Gastroesophageal sphincter (tissue), 3 donors: ENCODE measurements around the gene APOBEC2.

Experiments used
- POLR2A ChIP-seq, 2 donors: fragments of 450-650 bp; IDR thresholded peaks; one replicate each; pipeline ENCODE4 v1.6.1; 2017; ENCODE audit warnings: antibody characterized with exemption in 2 of 2, mild to moderate bottlenecking in 2 of 2, moderate library complexity in 1 of 2
- POLR2AphosphoS5 ChIP-seq: sonication (generic); formaldehyde crosslinking; IDR thresholded peaks from one replicate; pipeline ENCODE4 v1.6.1; 2017; ENCODE audit warnings: antibody characterized with exemption
- TF ChIP-seq, protein P1 (sequence below), 4 experiments: fragments of 200-600 bp in 2 of 4; fragments of 450-650 bp in 2 of 4; sonication (generic) in 1 of 4; IDR thresholded peaks; one replicate each; pipeline ENCODE4 v1.5.1; 2017 to 2019; ENCODE audit warnings: antibody characterized with exemption in 4 of 4, mild to moderate bottlenecking in 2 of 4, moderate library complexity in 2 of 4

DNA sequence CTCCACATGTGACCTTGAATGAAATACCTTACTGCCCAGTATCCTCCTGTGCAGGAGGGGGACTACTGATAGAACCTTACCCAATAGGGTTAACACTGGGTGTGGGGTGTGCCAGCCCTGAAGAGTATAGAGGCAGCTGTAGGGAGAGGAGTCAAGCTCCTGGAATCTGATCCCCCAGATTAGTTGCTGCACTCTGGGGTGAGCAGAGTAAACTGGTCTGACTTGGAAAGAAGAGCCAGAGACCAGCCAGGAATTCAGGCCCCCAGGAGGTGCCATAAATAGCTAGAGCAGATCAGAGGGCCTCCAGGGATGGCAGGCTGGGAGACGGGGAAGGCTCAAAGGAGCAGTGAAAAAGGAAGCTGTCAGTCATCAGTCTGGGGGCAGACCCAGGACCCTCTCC, 3.5 kb upstream of the APOBEC2 start:
- TF ChIP-seq POLR2AphosphoS5: no peak
- TF ChIP-seq, protein P1, sequence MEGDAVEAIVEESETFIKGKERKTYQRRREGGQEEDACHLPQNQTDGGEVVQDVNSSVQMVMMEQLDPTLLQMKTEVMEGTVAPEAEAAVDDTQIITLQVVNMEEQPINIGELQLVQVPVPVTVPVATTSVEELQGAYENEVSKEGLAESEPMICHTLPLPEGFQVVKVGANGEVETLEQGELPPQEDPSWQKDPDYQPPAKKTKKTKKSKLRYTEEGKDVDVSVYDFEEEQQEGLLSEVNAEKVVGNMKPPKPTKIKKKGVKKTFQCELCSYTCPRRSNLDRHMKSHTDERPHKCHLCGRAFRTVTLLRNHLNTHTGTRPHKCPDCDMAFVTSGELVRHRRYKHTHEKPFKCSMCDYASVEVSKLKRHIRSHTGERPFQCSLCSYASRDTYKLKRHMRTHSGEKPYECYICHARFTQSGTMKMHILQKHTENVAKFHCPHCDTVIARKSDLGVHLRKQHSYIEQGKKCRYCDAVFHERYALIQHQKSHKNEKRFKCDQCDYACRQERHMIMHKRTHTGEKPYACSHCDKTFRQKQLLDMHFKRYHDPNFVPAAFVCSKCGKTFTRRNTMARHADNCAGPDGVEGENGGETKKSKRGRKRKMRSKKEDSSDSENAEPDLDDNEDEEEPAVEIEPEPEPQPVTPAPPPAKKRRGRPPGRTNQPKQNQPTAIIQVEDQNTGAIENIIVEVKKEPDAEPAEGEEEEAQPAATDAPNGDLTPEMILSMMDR (IDR thresholded peaks at IDR 0.05): no peak
- TF ChIP-seq POLR2A (IDR thresholded peaks at IDR 0.05): no peak
